GM21360 (cell line): Measurements from ENCODE around the gene FDXR.

Source experiments
- ATAC-seq: cut with Tn5 transposase; IDR thresholded peaks from one replicate; pipeline ENCODE4 v1.9.1; 2021; ENCODE audit warnings: mild to moderate bottlenecking, moderate library complexity; ENCODE audit not compliant: unreplicated experiment

Gene FDXR

GRCh38 chr17:74839990-74840852 lies 32.6 kb downstream of the FDXR start:
- no peak for ATAC-seq

GRCh38 chr17:74838274-74838673 lies 34.5 kb downstream of the FDXR start:
- no peak for ATAC-seq

GRCh38 chr17:74836691-74837467 lies 35.9 kb downstream of the FDXR start:
- ATAC-seq, result no peak

GRCh38 chr17:74836191-74836590 lies 36.6 kb downstream of the FDXR start:
- ATAC-seq, result no peak

GRCh38 chr17:74833501-74834377 lies 39.1 kb downstream of the FDXR start:
- no peak for ATAC-seq

GRCh38 chr17:74832421-74832820 lies 40.4 kb downstream of the FDXR start:
- no peak for ATAC-seq

- ATAC-seq, result no peak
Observed at GRCh38 chr17:74831444-74832146, 41.2 kb downstream of the FDXR start.

GRCh38 chr17:74830861-74831260 lies 41.9 kb downstream of the FDXR start:
- ATAC-seq, result no peak

- ATAC-seq, result no peak
Observed at GRCh38 chr17:74827800-74828199, 45.0 kb downstream of the FDXR start.

- ATAC-seq, result no peak
Observed at GRCh38 chr17:74825952-74826719, 46.7 kb downstream of the FDXR start.

GRCh38 chr17:74824961-74825627 lies 47.7 kb downstream of the FDXR start:
- ATAC-seq, result no peak

GRCh38 chr17:74822939-74823367 lies 49.8 kb downstream of the FDXR start:
- no peak for ATAC-seq

GRCh38 chr17:74822335-74822938 lies 50.4 kb downstream of the FDXR start:
- no peak for ATAC-seq

- ATAC-seq, result no peak
Observed at GRCh38 chr17:74821655-74822334, 51.0 kb downstream of the FDXR start.

- no peak for ATAC-seq
Observed at GRCh38 chr17:74819801-74820436, 52.9 kb downstream of the FDXR start.

- no peak for ATAC-seq
Observed at GRCh38 chr17:74818291-74818938, 54.4 kb downstream of the FDXR start.
